Endodermal cell (in vitro differentiated cells): ENCODE measurements around the gene CACNG7. TPM values are rescaled to one million over a fixed set of nuclear protein-coding genes. Genes with fewer than 3 reads are reported as not detected.

Experiments
- DNase-seq: peaks from one replicate; pipeline ENCODE4 v3.0.0-alpha.2; 2017
- H3K27ac ChIP-seq: 2 replicates; pipeline ENCODE4 v1.5.1; 2013; ENCODE audit warnings: mild to moderate bottlenecking, low read depth, low read length, moderate library complexity
- H3K27me3 ChIP-seq: 2 replicates; pipeline ENCODE4 v1.6.1; 2013; ENCODE audit warnings: mild to moderate bottlenecking, low read length, moderate library complexity; ENCODE audit not compliant: insufficient read depth, control insufficient read depth, poor library complexity, severe bottlenecking
- H3K36me3 ChIP-seq: 2 replicates; pipeline ENCODE4 v1.7.0; 2013; ENCODE audit warnings: mild to moderate bottlenecking, low read length, moderate library complexity; ENCODE audit not compliant: control insufficient read depth, insufficient read depth
- H3K4me1 ChIP-seq: one replicate; pipeline ENCODE4 v1.7.0; 2013; ENCODE audit warnings: low read length; ENCODE audit not compliant: control insufficient read depth, insufficient read depth
- H3K4me3 ChIP-seq: 2 replicates; pipeline ENCODE4 v1.5.1; 2013; ENCODE audit warnings: mild to moderate bottlenecking, low read length, moderate library complexity
- H3K9ac ChIP-seq: 2 replicates; pipeline ENCODE4 v1.6.1; 2013; ENCODE audit warnings: mild to moderate bottlenecking, low read length, moderate library complexity; ENCODE audit not compliant: poor library complexity, severe bottlenecking; ENCODE audit errors: extremely low read depth
- H3K9me3 ChIP-seq: 2 replicates; pipeline ENCODE4 v1.6.1; 2013; ENCODE audit warnings: mild to moderate bottlenecking, low read length, moderate library complexity; ENCODE audit not compliant: control insufficient read depth
- H3K27ac Mint-ChIP-seq: 2 replicates; pipeline ENCODE4 v1.8.0; 2020; ENCODE audit warnings: mixed read lengths
- H3K27me3 Mint-ChIP-seq: 2 replicates; pipeline ENCODE4 v1.8.0; 2021; ENCODE audit warnings: mild to moderate bottlenecking, mixed read lengths; ENCODE audit not compliant: insufficient read depth
- H3K36me3 Mint-ChIP-seq: 2 replicates; pipeline ENCODE4 v1.8.0; 2020; ENCODE audit warnings: low read depth, mixed read lengths
- H3K4me1 Mint-ChIP-seq: 2 replicates; pipeline ENCODE4 v1.8.0; 2020; ENCODE audit warnings: mixed read lengths
- H3K4me3 Mint-ChIP-seq: 2 replicates; pipeline ENCODE4 v1.8.0; 2020; ENCODE audit warnings: mild to moderate bottlenecking, moderate library complexity, mixed read lengths
- H3K9me3 Mint-ChIP-seq: 2 replicates; pipeline ENCODE4 v1.8.0; 2020; ENCODE audit warnings: mild to moderate bottlenecking, mixed read lengths
- CTCF ChIP-seq: fragments of 200-600 bp; sonication (generic); conservative IDR thresholded peaks from 2 replicates; pipeline ENCODE4 v1.5.0; 2021; ENCODE audit warnings: antibody characterized with exemption, mild to moderate bottlenecking
- whole genome bisulfite sequencing, 2 experiments: methylation state at CpG; one replicate each; pipeline versions ENCODE4 v1.1.5 to v1.1.7; 2013; ENCODE audit warnings: missing lambda C conversion rate in 2 of 2, mixed read lengths in 1 of 2; ENCODE audit not compliant: insufficient coverage in 1 of 2, insufficient read length in 1 of 2; 5-methylcytosine and 5-hydroxymethylcytosine counted together
- total RNA-seq, 2 donors: library from RNA; stranded (reverse); fragmentation: NEBNext Ultra II Directional in 1 of 2; extraction: Animal tissue kit (Norgen Biotek cat#: 25700) in 1 of 2; gene quantifications; 2 replicates in 1 of 2; 3 replicates in 1 of 2; pipeline ENCODE4 v1.2.1, GENCODE V29; 2021

The CACNG7 gene
- total RNA-seq, 2 donors from 2014 or later: 2.7 to 3.4 TPM

DNA sequence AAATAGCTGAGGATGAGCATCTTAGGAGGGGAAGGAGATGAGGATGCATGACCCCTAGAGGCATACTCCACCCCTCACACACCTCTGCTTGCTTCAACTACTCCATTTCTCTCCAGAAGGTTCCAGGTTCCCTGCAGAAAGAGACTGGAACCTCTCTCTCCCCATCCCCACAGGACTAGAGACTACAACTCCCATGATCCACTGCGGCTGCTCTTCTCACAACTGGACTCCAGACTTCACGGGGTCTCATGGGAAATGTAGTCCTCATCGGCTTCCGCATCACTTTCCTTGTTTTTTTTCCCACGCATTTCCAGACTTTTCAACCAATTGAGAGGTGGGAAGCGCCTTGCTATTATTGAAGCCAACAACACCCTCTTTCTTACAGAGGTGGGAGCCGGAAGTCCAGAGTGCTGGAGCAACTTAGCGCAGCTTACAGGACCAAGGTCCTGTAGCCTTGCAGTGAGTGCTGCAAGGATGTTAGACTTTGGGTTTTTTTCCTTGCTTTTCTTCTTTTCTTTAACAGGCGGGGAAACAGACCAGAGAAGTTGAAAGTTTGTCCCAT, 68.4 kb downstream of the CACNG7 start:
- H3K27me3 Mint-ChIP-seq: peaks cover 76% of the 10 kb centered on the region
- Histone ChIP-seq H3K4me3 (peak overlapping the region; percentile 87), H3K4me1 (no peaks in the 10 kb centered on the region), H3K9ac (no peak overlapping the region), H3K36me3 (no peaks in the 10 kb centered on the region), H3K9me3 (no peaks in the 10 kb centered on the region), H3K27me3 (peaks cover 12% of the 10 kb centered on the region), H3K27ac (no peak overlapping the region)
- DNase-seq: peak; percentile 93
- H3K9me3 Mint-ChIP-seq: peaks cover 24% of the 10 kb centered on the region
- no peaks in the 10 kb centered on the region for H3K36me3 Mint-ChIP-seq
- H3K4me1 Mint-ChIP-seq: peaks cover 8% of the 10 kb centered on the region
- H3K4me3 Mint-ChIP-seq: peak overlapping the region; percentile 54
- 3 to 5% methylated on average over 6 to 9 of the region's 9 CpGs for WGBS, 2 experiments
- no peak for TF ChIP-seq CTCF
- H3K27ac Mint-ChIP-seq: no peak overlapping the region

DNA sequence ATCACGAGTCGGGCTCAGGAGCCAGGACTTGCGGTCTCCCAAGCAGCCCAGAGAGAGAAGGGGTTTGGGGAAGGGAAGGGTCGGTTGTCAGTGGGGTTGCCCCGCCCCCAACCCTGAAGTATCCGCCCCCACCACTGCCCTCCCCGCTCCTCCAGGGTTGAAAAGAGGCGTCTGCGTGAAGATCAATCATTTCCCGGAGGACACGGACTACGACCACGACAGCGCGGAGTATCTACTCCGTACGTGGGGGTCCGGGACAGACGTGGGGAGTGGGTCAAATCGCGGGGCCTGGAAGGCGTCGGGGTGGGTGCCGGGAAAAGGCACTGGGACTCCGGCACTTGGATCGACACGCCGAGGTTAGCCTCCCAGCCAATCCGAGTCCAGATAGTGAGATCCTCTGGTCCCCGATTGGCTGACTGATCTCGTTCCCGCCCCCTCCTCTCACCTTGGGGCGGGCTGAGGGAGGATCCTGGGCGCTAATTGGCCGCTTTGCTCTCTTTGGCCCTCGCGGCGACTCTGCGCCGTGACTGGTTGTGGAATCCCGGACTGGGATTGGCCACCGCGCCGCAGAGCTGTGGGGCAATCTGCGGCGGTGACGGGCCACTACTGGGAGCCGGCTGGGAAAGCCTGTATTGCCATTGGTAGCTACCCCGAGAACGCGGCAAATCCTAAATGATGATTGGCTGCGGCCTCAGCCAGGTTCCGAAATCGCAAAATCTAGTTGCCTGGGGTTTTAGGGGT, 69.1 kb downstream of the CACNG7 start:
- no peaks in the 10 kb centered on the region for H3K36me3 ChIP-seq
- DNase-seq: peak; percentile 98
- no peaks in the 10 kb centered on the region for H3K9me3 ChIP-seq
- H3K4me3 ChIP-seq: peak overlapping the region; percentile 87
- WGBS, 2 experiments: 2% methylated on average over 33 to 53 of the region's 54 CpGs
- TF ChIP-seq CTCF: no peak
- H3K27me3 ChIP-seq: peaks cover 12% of the 10 kb centered on the region
- Mint-ChIP-seq H3K27ac (no peak overlapping the region), H3K4me3 (peak overlapping the region; percentile 54), H3K36me3 (no peaks in the 10 kb centered on the region), H3K4me1 (peaks cover 8% of the 10 kb centered on the region), H3K27me3 (peaks cover 70% of the 10 kb centered on the region), H3K9me3 (peaks cover 24% of the 10 kb centered on the region)
- H3K4me1 ChIP-seq: no peaks in the 10 kb centered on the region
- no peak overlapping the region for H3K27ac ChIP-seq
- H3K9ac ChIP-seq: no peak overlapping the region

GRCh38 chr19:53978975-53979801, 70.1 kb downstream of the CACNG7 start:
- no peak for DNase-seq
- TF ChIP-seq CTCF: no peak
- H3K4me1 Mint-ChIP-seq: peaks cover 8% of the 10 kb centered on the region
- H3K27ac ChIP-seq: no peak overlapping the region
- no peak overlapping the region for H3K27ac Mint-ChIP-seq
- WGBS, 2 experiments: 5 to 6% methylated on average over 13 to 19 of the region's 19 CpGs
- H3K9ac ChIP-seq: peak overlapping the region; percentile 45
- H3K27me3 ChIP-seq: peaks cover 22% of the 10 kb centered on the region
- no peaks in the 10 kb centered on the region for H3K36me3 ChIP-seq
- H3K9me3 Mint-ChIP-seq: peaks cover 24% of the 10 kb centered on the region
- peak overlapping the region; percentile 83 for H3K4me3 ChIP-seq
- no peaks in the 10 kb centered on the region for H3K4me1 ChIP-seq
- H3K4me3 Mint-ChIP-seq: peak overlapping the region; percentile 58
- no peaks in the 10 kb centered on the region for H3K36me3 Mint-ChIP-seq
- H3K9me3 ChIP-seq: no peaks in the 10 kb centered on the region
- peaks cover 63% of the 10 kb centered on the region for H3K27me3 Mint-ChIP-seq
